Renal cortex interstitium (tissue), 11 donors: ENCODE measurements around the gene MGRN1. TPM values are rescaled to one million over a fixed set of nuclear protein-coding genes. Genes with fewer than 3 reads are reported as not detected.

ENCODE experiments used
- DNase-seq, 11 donors: peaks; one replicate each; pipeline ENCODE4 v3.0.0-alpha.2; 2013; ENCODE audit warnings: low read depth in 9 of 11, low spot score in 4 of 11; ENCODE audit errors: extremely low read depth in 1 of 11
- polyA plus RNA-seq, 3 donors: library from polyadenylated mRNA; unstranded; fragments of 120-200 nt; gene quantifications; one replicate each; pipeline ENCODE4 v1.2.1, GENCODE V29; 2013; ENCODE audit not compliant: insufficient read length in 3 of 3

The MGRN1 gene
- polyA plus RNA-seq, 3 donors = 42.5 to 68.9 (median 51.9) TPM

DNA sequence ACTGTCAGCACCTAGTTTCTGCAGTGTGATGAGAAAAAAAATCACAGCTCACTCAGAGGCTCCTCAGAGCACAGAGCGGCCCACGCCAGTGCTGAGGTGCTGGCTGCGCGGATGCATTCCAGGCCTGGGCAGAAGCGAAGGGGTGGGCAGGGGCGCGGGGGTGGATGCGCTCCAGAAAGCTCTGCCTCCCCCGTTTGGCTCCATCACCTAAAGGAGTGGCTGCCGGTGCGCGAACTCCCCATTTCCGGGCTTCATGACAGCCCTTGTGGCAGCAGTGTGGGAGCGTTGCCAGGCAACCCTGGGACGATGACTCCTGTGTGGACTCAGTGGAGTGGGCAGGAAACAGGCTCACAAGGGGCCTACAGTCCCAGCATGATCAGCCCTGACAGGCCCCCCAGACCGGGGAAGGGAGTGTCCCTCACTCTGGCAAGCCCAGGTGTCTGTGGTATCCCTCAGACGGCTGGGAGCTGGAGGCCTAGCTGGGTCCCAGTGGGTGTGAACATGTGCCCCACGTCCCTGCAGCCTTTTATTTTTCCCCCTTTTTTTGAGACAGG lies 35.9 kb downstream of the MGRN1 start:
- DNase-seq = peak in 9 of 11 donors; percentile 61 to 88 (median 80)

DNA sequence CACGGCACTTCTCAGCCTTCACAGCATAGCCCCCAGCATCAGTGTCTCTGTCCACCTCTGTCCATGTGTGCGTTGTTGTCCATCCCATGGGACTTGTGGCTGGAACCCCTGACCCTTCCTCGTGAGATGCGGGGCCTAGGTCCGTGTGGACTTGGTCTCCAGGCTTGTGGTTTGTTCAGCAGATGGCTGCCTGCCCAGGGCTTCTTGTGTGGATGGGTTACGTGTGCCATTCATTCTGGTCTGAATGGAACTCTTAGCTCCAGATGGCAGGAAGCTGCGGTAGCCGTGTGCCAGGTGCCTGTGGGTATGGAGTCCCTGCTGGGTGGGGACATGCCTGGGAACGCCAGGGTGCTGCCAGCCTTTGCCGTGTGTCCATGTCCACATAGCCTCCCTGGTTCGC lies 37.0 kb downstream of the MGRN1 start:
- no peak for DNase-seq

DNA sequence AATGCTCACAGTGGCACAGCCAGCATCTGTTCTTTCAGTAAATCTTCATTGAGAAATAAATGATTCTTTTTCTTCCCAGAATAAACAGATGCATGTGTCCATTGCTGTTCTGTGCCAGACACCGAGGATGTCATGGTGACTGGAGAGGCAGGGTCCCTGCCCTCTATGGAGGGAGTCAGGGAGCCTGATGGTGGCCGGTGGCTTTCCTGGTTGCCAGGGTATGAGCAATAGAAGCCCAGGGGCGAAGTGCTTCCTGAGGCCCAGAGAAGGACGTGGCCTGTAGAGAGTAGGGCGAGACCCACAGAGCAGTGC lies 38.8 kb downstream of the MGRN1 start:
- no peak for DNase-seq

DNA sequence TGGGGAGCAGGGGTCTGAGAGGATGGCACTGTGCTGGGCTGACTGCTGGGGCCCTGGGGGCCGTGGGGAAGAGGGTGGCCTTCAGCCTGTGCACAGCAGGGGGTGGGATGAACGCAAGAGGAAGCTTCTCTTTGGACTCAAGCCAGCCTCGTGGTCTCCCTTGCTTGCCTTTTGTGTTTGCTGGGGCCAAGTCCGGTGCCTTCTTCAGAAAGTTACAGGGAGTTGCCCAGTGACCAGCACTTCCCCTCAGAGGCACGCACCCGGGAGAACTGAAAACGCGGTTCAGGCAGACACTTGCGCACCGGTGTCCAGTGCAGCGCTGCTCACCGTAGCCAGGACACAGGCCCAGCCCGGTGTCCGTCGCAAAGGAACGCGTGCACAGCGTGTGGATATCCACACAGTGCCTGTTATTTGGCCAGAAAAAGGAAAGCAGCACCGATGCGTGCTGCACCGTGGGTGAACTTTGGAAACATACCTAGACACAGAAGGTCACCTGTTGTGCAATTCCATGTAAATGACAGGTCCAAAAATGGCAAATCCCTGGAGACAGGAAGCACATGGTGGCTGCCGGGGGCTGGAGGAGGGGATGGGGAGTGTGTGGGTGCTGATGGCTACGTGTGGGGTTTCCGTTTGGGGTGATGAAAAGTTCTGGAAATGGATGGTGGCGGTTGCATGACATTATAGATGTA lies 39.3 kb downstream of the MGRN1 start:
- DNase-seq = no peak

DNA sequence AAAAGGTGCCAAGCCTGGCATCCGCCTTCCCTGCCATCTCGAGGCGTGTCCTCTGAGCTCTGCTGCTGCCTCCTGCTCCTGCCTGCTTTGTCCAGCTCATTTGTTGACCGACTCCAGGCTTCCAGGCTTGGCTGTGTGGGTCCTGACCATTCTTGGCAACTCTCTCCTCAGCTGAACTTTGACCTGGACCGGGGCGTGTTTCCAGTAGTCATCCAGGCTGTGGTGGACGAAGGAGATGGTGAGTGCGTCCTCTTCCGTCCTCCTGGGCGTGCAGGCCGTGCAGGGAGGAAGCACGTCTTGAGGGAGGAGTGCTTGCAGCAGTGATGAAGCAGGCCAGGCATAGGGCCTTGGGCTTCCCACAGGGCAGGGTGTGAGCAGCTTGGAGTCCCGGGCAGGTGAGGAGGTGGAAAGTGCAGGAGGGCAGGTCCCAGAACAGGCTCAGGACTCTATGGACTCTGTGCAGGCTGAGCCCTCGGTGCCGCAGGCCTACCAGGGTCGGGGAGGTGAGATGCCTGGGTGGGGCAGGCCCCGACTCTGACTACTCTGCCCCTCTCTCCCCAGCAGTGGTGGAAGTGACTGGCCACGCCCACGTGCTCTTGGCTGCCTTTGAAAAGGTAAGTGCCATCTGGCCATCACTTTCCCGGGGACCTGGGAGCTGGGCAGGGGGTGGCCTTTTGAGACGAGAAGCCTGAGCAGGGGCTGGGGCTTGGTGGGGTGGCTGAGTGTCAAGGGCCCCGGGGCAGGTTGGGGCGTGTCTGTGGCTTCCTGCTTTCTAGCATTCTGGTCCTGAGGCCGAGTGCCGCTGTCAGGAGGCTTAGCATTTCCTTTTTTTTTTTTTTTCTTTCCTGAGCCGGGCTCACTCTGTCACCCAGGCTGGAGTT lies 40.2 kb downstream of the MGRN1 start:
- no peak for DNase-seq

DNA sequence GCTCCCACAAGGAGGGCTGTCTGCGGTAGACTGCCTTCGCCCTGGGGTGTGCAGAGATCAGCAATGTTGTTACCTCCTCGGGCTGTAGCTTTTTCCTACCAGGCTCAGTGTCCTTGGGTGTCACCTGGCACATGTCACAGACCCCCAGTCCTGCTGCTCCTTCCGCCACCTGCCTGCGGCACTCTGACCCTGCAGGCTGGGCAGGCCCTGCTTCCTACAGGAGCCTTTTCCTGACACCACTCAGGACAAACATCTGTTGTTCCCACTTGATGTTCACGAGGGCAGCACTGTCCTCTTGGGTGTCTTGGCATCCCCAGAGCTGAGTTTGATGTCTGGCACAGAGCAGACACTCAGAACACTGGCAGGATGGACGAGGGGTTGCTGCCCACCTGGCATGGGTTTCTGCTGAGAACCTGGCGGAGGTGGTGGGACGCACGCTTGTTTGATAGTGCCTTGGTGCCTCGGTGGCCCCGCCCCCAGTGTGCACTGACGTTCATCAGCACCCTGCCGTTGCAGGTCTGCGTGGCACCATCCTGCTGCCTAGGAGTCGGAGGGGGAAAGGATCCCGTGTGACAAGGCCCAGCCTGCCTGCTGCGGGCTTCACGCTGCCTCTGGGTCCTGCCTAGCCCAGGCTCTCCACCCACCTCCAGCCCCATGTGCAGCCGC lies 42.0 kb downstream of the MGRN1 start:
- no peak for DNase-seq

DNA sequence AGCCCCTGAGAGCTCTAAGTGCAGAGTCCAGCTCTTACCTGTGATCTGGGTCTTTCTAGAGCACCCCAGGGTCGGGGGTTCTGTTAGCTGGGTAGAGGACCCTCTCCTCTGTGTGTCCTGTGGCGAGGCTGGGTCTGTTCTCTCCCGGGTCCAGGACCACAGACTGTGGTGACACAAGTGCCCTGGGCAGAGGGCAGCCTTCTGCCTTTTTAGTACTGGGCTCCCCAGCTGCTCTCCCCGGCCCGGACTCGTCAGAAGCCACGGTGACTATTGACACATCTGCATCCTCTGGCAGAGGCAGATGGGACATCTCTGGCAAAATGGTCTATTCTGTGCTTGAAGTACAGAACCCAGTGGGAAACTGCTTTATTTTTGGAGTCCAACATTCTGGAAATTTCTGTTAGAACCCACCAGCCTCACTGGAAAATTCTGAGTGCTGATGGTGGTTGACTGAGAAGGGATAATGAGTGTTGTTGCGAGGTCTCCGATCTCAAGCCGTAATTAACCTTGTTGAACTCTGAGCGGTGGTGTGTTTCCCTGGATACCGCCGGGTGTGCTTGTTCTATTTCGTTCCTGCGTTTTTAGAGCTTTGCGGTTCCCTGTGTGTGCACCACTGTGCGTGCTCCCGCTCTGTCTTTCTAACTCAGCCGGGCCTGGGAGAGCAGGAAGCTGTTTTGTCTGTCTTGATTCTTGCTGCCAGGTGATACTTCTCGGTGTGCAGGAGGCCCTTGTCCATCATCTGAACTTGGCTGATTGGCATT lies 42.8 kb downstream of the MGRN1 start:
- no peak for DNase-seq

DNA sequence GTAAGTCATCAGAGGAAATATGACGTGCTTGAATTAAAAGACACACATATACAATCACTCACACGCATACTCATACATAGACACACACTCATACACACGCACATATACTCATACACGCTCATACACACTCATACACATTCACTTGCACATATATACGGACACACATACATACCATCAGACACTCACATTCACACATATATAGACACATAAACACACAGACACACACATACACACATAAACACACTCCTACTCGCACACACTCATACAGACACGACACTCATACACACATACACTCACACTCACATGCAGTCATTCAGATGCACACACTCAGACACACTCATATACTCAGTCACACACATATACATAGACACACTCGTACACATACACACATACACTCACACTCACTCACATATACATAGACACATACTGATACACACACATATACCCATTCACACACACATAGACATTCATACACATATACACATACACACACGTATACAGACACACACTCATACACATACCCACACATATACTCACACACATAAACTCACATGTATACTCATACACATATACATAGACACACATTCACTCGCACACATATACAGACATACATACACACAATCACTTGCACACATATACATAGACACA lies 43.8 kb downstream of the MGRN1 start:
- DNase-seq = no peak

DNA sequence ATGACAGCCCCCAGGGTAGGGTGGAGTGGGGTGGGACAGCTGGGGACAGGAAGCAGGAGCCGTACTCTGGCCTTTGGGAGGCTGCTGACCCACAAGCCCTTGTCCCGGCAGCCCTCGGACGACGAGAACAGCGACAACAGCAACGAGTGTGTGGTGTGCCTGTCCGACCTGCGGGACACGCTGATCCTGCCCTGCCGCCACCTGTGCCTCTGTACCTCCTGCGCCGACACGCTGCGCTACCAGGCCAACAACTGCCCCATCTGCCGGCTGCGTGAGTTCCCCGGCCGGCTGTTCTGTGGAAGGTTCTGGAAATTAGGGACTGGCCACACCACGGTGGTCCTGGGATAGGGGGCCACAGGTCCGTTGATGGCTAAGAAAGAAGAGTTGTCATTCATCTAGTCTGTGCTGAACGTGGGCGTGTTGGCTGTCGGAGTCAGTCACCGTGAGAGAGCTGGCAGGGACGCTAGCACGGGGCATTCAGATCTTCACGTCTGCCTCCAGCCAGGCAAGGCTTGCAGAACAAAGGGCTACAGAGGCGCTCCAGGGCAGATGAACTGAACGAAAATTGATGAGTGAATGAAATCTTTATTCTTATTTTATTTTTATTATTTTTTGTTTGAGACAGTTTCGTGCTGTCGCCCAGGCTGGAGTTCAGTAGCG lies 48.9 kb downstream of the MGRN1 start:
- no peak for DNase-seq

DNA sequence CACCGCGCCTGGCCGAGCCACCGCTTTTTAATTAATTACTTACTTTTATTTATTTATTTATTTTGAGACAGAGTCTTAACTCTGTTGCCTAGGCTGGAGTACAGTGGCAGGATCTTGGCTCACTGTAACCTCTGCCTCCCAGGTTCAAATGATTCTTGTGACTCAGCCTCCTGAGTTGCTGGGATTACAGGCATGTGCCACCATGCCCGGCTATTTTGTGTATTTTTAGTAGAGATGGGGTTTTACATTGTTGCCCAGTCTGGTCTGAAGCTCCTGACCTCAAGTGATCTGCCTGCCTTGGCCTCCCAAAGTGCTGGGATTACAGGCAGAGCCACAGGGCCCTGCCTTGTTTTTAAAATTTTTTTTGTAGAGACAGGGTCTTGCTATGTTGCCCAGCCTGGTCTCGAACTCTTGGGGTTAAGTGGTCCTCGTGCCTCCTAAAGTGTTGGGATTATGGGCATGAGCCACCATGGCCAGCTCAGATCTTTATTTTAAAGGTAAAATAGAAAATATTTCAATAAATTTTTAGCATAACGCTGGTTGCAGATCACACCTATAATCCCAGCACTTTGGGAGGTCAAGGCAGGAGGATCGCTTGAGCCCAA lies 50.4 kb downstream of the MGRN1 start:
- DNase-seq = no peak

DNA sequence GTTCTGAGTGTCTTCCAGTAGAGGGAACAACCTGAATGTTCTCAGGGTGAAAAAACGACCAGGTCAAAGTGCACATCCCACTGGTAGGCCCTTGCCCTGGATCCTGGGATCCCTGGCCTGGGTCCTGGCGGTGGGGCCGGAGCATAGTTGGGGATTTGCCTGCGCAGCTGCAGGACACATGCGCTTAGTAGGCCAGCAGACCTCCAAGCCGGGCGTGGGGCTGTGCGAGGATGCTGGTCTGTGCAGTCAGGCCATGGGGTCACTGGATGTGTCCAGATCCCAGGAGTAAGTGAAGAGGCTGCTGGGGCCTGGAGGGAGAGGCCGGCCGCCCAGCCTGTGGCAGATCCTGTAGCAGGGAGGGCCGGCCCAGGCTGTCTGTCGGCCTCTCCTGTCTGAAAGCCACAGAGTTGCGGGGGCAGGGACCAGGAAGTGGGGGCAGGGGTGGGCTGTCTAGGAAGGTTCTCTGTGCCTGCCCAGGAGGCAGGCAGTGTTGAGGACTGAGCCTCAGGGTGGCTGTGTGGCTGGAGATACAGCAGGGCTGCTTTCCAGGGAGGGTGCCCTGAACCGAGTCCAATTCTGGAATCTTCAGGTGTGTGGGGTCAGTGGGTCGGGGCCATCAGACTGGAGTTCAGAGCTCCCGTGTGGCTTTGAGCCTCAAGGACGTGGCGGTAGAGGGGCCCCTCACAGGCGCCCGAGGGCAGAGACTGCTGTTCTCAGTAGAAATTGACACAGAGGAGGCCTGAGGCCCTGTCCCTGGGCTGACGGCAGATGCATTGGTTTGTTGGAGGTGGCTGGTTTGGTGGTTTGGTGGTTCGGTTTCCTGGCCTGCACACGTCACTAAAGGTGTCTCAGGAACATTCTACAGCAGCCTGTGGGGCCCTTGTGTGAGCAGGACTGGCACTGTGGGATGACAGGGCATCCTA lies 51.5 kb downstream of the MGRN1 start:
- no peak for DNase-seq

DNA sequence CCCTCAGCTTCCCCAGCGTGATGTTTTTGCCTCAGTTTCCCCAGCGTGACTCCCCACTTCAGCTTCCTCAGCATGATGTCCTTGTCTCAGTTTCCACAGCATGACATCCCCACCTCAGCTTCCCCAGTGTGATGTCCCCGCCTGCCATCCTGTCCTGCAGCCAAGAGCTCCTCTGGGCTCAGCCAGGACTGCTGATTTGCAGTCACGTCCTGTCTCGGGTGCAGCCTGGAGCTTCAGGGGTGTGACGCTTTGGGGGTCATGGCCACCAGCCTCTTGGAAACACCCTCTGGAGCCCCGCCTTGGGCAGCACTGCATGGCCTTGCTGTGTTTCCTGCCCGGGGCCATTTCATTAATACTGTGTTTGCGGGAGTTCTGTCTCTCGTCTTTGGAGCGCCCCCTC lies 52.2 kb downstream of the MGRN1 start:
- no peak for DNase-seq

DNA sequence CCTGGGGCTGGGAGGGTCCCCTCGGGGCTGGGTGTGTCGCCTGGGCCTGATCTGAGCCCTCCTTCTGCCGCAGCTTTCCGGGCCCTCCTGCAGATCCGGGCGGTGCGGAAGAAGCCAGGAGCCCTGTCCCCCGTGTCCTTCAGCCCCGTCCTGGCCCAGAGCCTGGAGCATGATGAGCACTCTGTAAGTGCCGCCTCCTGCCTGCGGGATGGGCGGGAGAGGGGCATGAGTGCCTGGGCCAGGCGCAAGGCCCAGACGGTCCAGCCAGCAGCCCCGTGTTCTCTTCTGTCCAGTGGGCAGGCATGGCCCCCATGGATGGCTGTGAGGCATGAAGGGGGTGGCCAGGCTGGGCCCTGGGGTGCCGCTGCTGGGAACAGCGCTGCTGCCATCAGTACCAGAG lies 52.8 kb downstream of the MGRN1 start:
- DNase-seq = no peak

DNA sequence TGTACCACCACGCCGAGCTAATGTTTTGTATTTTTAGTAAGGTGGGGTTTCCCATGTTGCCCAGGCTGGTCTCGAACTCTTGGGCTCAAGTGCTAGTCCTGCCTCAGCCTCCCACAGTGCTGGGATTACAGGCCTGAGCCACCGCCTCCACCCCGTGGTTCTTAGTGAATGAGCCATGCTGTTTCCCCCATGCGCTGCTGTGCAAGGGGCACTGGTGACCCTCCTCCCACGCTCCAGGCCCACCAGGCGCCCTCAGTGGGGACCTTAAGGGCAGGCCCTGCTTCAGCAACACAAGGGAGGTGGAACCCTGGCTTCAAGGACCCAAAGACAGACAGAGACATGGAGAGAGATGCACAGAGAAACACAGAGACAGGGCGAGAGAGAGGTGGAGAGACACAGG lies 53.4 kb downstream of the MGRN1 start:
- no peak for DNase-seq

DNA sequence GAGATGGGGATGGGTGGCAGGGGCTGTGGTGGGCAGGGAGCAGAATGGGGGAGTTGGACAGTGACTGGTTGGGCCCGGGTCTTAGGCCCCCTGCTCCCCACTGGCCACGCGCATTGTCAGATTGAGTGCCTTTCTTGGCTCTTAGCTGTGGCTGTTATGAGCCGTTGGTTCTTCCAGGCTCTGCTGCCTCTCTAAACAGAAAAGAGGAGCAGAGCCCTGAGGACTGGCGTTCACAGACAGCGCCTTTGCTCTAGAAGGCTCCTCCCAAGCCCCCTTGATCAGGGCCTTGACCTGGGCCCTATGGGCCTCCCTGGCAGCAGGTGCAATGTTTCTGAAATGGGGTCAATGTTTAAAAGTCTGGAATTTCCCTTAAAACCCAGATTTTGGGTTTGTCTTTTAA lies 54.0 kb downstream of the MGRN1 start:
- DNase-seq = no peak

DNA sequence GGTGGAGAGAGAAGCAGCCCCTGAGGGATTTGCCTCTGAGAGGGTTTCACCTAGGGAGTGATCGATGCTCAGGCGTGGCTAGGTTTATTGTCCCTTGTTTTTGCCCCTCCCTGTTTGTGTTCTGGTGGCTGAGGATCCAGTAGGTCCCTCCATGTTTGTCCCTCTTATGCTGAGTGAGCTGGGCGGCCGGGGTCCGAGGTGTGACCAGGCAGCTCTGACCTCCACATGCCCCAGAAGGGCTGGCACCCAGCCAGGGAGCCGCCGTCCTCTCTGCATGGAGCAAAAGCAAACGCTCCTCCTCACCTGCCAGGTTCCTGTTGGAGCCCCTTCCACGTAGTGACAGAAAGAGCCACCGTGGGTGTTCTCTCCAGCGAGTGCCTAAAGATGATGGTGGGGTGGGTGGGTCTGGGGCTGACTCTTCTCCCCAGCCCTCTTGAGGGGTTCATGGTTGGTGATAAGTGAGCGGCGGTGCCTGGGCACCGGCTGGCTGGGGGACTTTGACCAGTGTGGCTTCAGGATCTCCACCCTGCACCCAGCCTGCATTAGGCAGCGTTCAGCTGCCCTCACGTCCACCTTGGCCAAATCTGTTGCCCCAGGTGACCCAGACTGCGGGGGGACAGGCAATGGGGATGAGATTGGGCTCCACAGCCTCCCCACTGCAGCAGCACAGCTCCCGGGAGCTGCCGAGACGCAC lies 54.7 kb downstream of the MGRN1 start:
- DNase-seq = no peak
